OCI-LY7 (cell line): ENCODE results near the gene POLR2H. TPM values are rescaled to one million over a fixed set of nuclear protein-coding genes. Genes with fewer than 3 reads are reported as not detected.

Source experiments
- BruUV-seq: library from RNA; stranded (reverse); fragments of 400-500 nt; replicated peaks from 2 replicates; lab custom pipeline; 2021; lab: Mats Ljungman, UMichigan
- CTCF ChIA-PET: fragments of 300-600 bp; sonication (Branson Sonifier 250); formaldehyde crosslinking; loops from one replicate; lab custom pipeline; 2022; ENCODE audit warnings: antibody characterized with exemption; ENCODE audit not compliant: unreplicated experiment; lab: Charles Lee
- POLR2A ChIA-PET: fragments of 300-600 bp; sonication (Branson Sonifier 250); formaldehyde crosslinking; loops from one replicate; lab custom pipeline; 2022; ENCODE audit warnings: antibody characterized with exemption; lab: Charles Lee
- DNase-seq: peaks from one replicate; pipeline ENCODE4 v3.0.0-alpha.2; 2015; ENCODE audit warnings: low spot score
- H2AFZ ChIP-seq: fragments of 200-600 bp; sonication (generic), shearing (Covaris generic); 2 replicates; pipeline ENCODE4 v1.6.1; 2014; ENCODE audit warnings: mild to moderate bottlenecking, antibody characterized with exemption, low read length, moderate library complexity
- H3K27ac ChIP-seq: fragments of 200-600 bp; sonication (generic); 2 replicates; pipeline ENCODE4 v1.5.1; 2014; ENCODE audit warnings: mixed run types, low read depth, mild to moderate bottlenecking, moderate library complexity, low read length, inconsistent platforms; ENCODE audit not compliant: poor library complexity, severe bottlenecking
- H3K36me3 ChIP-seq: fragments of 200-600 bp; sonication (generic); 2 replicates; pipeline ENCODE4 v1.6.1; 2014; ENCODE audit warnings: mild to moderate bottlenecking, antibody characterized with exemption, low read length, moderate library complexity, mixed read lengths; ENCODE audit not compliant: insufficient read depth
- H3K4me1 ChIP-seq: fragments of 200-600 bp; sonication (generic); 2 replicates; pipeline ENCODE4 v1.5.1; 2014; ENCODE audit warnings: mild to moderate bottlenecking, low read length; ENCODE audit not compliant: insufficient read depth, poor library complexity, severe bottlenecking
- H3K4me2 ChIP-seq: fragments of 200-600 bp; sonication (generic); 2 replicates; pipeline ENCODE4 v1.6.1; 2014; ENCODE audit warnings: mild to moderate bottlenecking, low read length
- H3K4me3 ChIP-seq: fragments of 200-600 bp; sonication (generic); 2 replicates; pipeline ENCODE4 v1.5.1; 2014; ENCODE audit warnings: mild to moderate bottlenecking, low read depth, low read length; ENCODE audit not compliant: poor library complexity, severe bottlenecking
- H3K79me2 ChIP-seq: fragments of 200-600 bp; sonication (generic); 2 replicates; pipeline ENCODE4 v1.6.1; 2016; ENCODE audit warnings: low read depth, mild to moderate bottlenecking, low read length, moderate library complexity, mixed read lengths; ENCODE audit not compliant: insufficient read depth
- H3K9me2 ChIP-seq: fragments of 200-600 bp; sonication (generic); 2 replicates; pipeline ENCODE4 v1.6.1; 2016; ENCODE audit warnings: mild to moderate bottlenecking, low read length, mixed read lengths; ENCODE audit not compliant: insufficient read depth
- H3K9me3 ChIP-seq: fragments of 200-600 bp; sonication (generic); 2 replicates; pipeline ENCODE4 v1.6.1; 2014; ENCODE audit warnings: mild to moderate bottlenecking, mixed run types, low read length, mixed read lengths
- H4K20me1 ChIP-seq: fragments of 200-600 bp; sonication (generic); 2 replicates; pipeline ENCODE4 v1.6.1; 2014; ENCODE audit warnings: mild to moderate bottlenecking, antibody characterized with exemption, low read length, moderate library complexity, mixed read lengths; ENCODE audit not compliant: insufficient read depth
- CTCF ChIP-seq: fragments of 200-600 bp; sonication (generic); conservative IDR thresholded peaks from 2 replicates; pipeline ENCODE4 v1.5.1; 2014; ENCODE audit warnings: mild to moderate bottlenecking, antibody characterized with exemption, low read length, moderate library complexity, mixed read lengths
- EZH2phosphoT487 ChIP-seq: fragments of 200-600 bp; sonication (generic); IDR thresholded peaks from 2 replicates; pipeline ENCODE4 v1.6.1; 2018; ENCODE audit warnings: low read depth, borderline replicate concordance, mild to moderate bottlenecking, mixed run types, antibody characterized with exemption, low read length, moderate library complexity, mixed read lengths
- intact Hi-C: fragments of 100-400 bp; cut with micrococcal nuclease; formaldehyde crosslinking; loops from one replicate; pipeline ENCODE4 v1.10.0; 2022; ENCODE audit not compliant: unreplicated experiment
- total RNA-seq, 2 experiments: library from RNA; depleted of rRNA in 1 of 2; stranded (reverse); fragments of >200 nt in 1 of 2; shearing (Covaris generic) in 1 of 2; gene quantifications; 2 replicates each; pipeline ENCODE4 v1.2.3, GENCODE V29; 2014 to 2022

The POLR2H gene
- total RNA-seq, 2 experiments from 2014 or later, result 80.1 to 85.8 TPM

GRCh38 chr3:184357248-184358123, 4.0 kb upstream of the POLR2H start:
- no peak overlapping the region for H3K4me3 ChIP-seq
- POLR2A ChIA-PET, result no interaction called here
- no peak for TF ChIP-seq EZH2phosphoT487
- no peak for TF ChIP-seq CTCF
- H3K4me2 ChIP-seq, result no peak overlapping the region
- H2AFZ ChIP-seq, result no peak overlapping the region
- H3K9me3 ChIP-seq, result no peaks in the 10 kb centered on the region
- no peak for DNase-seq
- H4K20me1 ChIP-seq, result no peaks in the 10 kb centered on the region
- no peak overlapping the region for H3K27ac ChIP-seq
- intact Hi-C loops, result no loop called here
- BruUV-seq, result no TSS peak
- no peaks in the 10 kb centered on the region for H3K36me3 ChIP-seq
- no peaks in the 10 kb centered on the region for H3K79me2 ChIP-seq
- CTCF ChIA-PET, result no interaction called here
- peaks cover 10% of the 10 kb centered on the region for H3K4me1 ChIP-seq
- no peaks in the 10 kb centered on the region for H3K9me2 ChIP-seq

- CTCF ChIA-PET, result no interaction called here
- H2AFZ ChIP-seq, result no peak overlapping the region
- H3K79me2 ChIP-seq, result no peaks in the 10 kb centered on the region
- no peaks in the 10 kb centered on the region for H4K20me1 ChIP-seq
- no peaks in the 10 kb centered on the region for H3K9me3 ChIP-seq
- no peak overlapping the region for H3K4me3 ChIP-seq
- H3K36me3 ChIP-seq, result no peaks in the 10 kb centered on the region
- BruUV-seq, result no TSS peak
- no peak overlapping the region for H3K27ac ChIP-seq
- H3K4me1 ChIP-seq, result peaks cover 10% of the 10 kb centered on the region
- H3K9me2 ChIP-seq, result no peaks in the 10 kb centered on the region
- DNase-seq, result no peak
- TF ChIP-seq EZH2phosphoT487 (no peak), CTCF (no peak)
- intact Hi-C loops, result no loop called here
- no peak overlapping the region for H3K4me2 ChIP-seq
- POLR2A ChIA-PET, result no interaction called here
These were observed 3.3 kb upstream of the POLR2H start for GRCh38 chr3:184358124-184358767.
